Measurements from ENCODE around the gene HACL1.

HACL1 gene

GRCh38 chr3:15556512-15556911, 44.9 kb downstream of the HACL1 start:
- TF ChIP-seq, protein P1, sequence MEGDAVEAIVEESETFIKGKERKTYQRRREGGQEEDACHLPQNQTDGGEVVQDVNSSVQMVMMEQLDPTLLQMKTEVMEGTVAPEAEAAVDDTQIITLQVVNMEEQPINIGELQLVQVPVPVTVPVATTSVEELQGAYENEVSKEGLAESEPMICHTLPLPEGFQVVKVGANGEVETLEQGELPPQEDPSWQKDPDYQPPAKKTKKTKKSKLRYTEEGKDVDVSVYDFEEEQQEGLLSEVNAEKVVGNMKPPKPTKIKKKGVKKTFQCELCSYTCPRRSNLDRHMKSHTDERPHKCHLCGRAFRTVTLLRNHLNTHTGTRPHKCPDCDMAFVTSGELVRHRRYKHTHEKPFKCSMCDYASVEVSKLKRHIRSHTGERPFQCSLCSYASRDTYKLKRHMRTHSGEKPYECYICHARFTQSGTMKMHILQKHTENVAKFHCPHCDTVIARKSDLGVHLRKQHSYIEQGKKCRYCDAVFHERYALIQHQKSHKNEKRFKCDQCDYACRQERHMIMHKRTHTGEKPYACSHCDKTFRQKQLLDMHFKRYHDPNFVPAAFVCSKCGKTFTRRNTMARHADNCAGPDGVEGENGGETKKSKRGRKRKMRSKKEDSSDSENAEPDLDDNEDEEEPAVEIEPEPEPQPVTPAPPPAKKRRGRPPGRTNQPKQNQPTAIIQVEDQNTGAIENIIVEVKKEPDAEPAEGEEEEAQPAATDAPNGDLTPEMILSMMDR (IDR thresholded peaks at IDR 0.05) = no peak

DNA sequence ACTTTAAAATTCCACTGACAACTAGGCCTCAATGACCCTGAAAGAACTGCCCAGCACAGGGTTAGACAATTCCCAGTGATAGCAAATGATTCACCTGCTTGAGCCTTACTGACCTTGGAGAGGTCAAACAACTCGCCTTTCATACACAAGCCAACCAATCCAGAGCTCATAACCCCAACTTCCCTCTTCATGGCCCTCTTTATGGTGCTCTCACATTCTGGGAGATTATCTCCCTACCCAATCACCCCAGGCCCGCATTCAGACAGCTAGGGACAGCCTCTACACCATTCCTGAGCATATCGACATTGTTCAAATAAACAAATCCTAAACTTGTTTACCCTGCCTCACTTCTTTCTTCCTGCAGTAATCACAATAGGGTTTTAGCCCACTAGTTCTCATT, 47.6 kb downstream of the HACL1 start:
- TF ChIP-seq, protein P1 (IDR thresholded peaks at IDR 0.05) = no peak

DNA sequence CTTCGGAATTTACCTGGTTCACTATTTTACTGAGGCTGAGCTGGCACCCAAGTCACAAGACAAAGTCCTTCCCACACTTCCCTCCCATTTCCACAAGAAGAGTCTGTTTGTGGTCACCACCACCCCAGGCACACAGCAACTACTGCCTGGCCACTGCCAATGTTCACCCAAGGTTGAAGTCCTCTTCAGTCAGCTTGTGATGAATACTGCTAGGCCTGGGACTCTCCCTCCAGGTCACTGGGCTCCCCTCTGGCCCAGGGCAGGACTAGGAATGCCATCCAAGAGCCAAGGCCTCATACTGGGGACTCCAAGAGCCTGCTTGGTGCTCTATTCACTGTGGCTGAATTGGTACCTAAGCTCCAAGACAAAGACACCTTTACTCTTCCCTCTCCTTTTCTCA, 49.5 kb downstream of the HACL1 start:
- TF ChIP-seq, protein P1 (IDR thresholded peaks at IDR 0.05) = no peak

GRCh38 chr3:15549846-15550245, 51.5 kb downstream of the HACL1 start:
- TF ChIP-seq, protein P1 (IDR thresholded peaks at IDR 0.05) = no peak

DNA sequence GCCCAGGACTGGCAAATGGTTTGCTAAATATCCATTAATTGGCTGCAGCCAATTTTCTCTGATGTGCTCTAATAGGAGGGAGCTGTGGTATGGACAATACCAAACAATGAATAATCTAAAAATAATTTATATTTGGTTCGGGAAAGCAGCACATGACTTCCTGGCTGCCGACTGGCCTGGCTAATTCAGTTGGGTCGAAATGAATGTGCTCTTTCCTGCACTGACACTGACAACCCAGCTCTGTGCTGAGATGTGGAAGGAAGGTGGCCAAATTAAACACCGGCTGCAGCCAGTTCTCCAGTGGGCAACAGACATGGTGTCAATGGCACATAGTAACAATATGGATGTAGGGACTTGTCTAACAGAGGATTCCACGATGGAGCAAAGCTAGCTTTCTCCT, 58.8 kb downstream of the HACL1 start:
- TF ChIP-seq, protein P1 (IDR thresholded peaks at IDR 0.05) = no peak

DNA sequence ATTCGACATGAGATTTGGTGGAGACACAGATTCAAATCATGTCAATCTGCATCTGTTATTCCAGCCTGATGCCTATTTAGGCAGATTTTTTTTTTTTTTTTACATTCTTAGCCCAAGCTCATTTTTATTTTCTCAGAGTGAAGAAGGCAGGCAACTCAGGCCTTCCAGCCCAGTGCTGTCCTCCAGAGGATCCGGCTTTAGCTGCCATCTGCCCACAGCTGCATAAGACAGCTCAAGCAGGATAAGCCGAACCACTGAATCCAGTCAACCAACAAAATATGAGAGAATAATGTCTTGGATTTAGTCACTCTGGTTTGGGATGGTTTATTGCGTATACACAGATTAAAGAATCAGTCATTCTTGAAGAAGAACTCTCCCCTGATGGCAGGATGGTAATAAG, 60.0 kb downstream of the HACL1 start:
- TF ChIP-seq, protein P1 (IDR thresholded peaks at IDR 0.05) = no peak

- TF ChIP-seq, protein P1 (IDR thresholded peaks at IDR 0.05) = no peak
These were observed 62.3 kb downstream of the HACL1 start for GRCh38 chr3:15539066-15539465.

GRCh38 chr3:15538345-15538744, 63.0 kb downstream of the HACL1 start:
- TF ChIP-seq, protein P1 (IDR thresholded peaks at IDR 0.05) = no peak

Measured in LNCAP (cell line).